H1 (cell line): ENCODE measurements around the gene MPV17. TPM values are rescaled to one million over a fixed set of nuclear protein-coding genes. Genes with fewer than 3 reads are reported as not detected.
A peak's percentile ranks its signal among the peaks of the same experiment; 100 is the strongest.

ENCODE experiments used
- CTCF ChIA-PET: fragments of 300-600 bp; sonication (Branson Sonifier 250); formaldehyde crosslinking; loops from one replicate; lab custom pipeline; 2021; ENCODE audit not compliant: partially characterized antibody; lab: Charles Lee
- POLR2A ChIA-PET: fragments of 300-600 bp; sonication (Branson Sonifier 250); formaldehyde crosslinking; loops from one replicate; lab custom pipeline; 2021; ENCODE audit warnings: inconsistent platforms; ENCODE audit not compliant: partially characterized antibody; lab: Charles Lee
- DNase-seq, 2 experiments: peaks; one replicate each; pipeline versions ENCODE4 v3.0.0 to v3.0.0-alpha.2; 2010 to 2022; ENCODE audit warnings: low spot score in 2 of 2, low read depth in 1 of 2, mixed read lengths in 1 of 2
- FAIRE-seq: peaks from 2 replicates; lab custom pipeline; 2011; peaks lifted over from hg19 to GRCh38; lab: Jason Lieb, UNC
- H2AFZ ChIP-seq: 2 replicates; pipeline ENCODE4 v1.8.1; 2012; ENCODE audit warnings: low read length, inconsistent platforms
- H2AK5ac ChIP-seq: 2 replicates; pipeline ENCODE4 v1.6.1; 2013; ENCODE audit warnings: low read depth, low read length
- H2BK120ac ChIP-seq: replicated peaks from 2 replicates; pipeline ENCODE3; 2013; ENCODE audit warnings: low read depth, low read length, inconsistent platforms
- H2BK12ac ChIP-seq: 2 replicates; pipeline ENCODE4 v1.6.1; 2013; ENCODE audit warnings: low read depth, low read length
- H2BK15ac ChIP-seq: 2 replicates; pipeline ENCODE4 v1.6.1; 2013; ENCODE audit warnings: low read length
- H2BK20ac ChIP-seq: 2 replicates; pipeline ENCODE4 v1.6.1; 2013; ENCODE audit warnings: low read length
- H2BK5ac ChIP-seq: 2 replicates; pipeline ENCODE4 v1.6.1; 2013; ENCODE audit warnings: low read depth, low read length
- H3K14ac ChIP-seq: 2 replicates; pipeline ENCODE4 v1.6.1; 2013; ENCODE audit warnings: inconsistent platforms; ENCODE audit not compliant: insufficient read length
- H3K18ac ChIP-seq: 2 replicates; pipeline ENCODE4 v1.6.1; 2013; ENCODE audit warnings: low read length; ENCODE audit errors: extremely low read depth
- H3K23ac ChIP-seq: 2 replicates; pipeline ENCODE4 v1.6.1; 2013; ENCODE audit warnings: inconsistent platforms; ENCODE audit not compliant: insufficient read length
- H3K23me2 ChIP-seq: 2 replicates; pipeline ENCODE4 v1.6.1; 2013; ENCODE audit warnings: low read depth, low read length
- H3K27ac ChIP-seq: 2 replicates; pipeline ENCODE4 v1.6.1; 2011; ENCODE audit warnings: low read depth, low read length, inconsistent platforms
- H3K27me3 ChIP-seq, 4 experiments: replicated peaks in 1 of 4; 1 replicate in 1 of 4; 2 replicates in 3 of 4; pipeline versions ENCODE4 v1.6.1 to v1.8.1; 2011 to 2013; ENCODE audit warnings: low read length in 3 of 4, mild to moderate bottlenecking in 3 of 4, inconsistent platforms in 2 of 4, mixed read lengths in 2 of 4, moderate library complexity in 1 of 4; ENCODE audit not compliant: control insufficient read depth in 3 of 4, insufficient read depth in 3 of 4; ENCODE audit errors: extremely low read depth in 1 of 4
- H3K36me3 ChIP-seq, 4 experiments: 2 replicates each; pipeline versions ENCODE4 v1.6.1 to v1.8.1; 2011 to 2013; ENCODE audit warnings: mild to moderate bottlenecking in 4 of 4, low read length in 3 of 4, moderate library complexity in 2 of 4, control low read depth in 1 of 4, inconsistent platforms in 1 of 4; ENCODE audit not compliant: insufficient read depth in 4 of 4, control insufficient read depth in 2 of 4
- H3K4ac ChIP-seq: replicated peaks from 2 replicates; pipeline ENCODE3; 2013; ENCODE audit warnings: low read length, low read depth, mixed read lengths, inconsistent platforms; ENCODE audit not compliant: insufficient read length
- H3K4me1 ChIP-seq, 4 experiments: replicated peaks in 1 of 4; 1 replicate in 1 of 4; 2 replicates in 3 of 4; pipeline versions ENCODE4 v1.6.1 to v1.8.1; 2011 to 2013; ENCODE audit warnings: low read length in 3 of 4, inconsistent platforms in 2 of 4, mixed read lengths in 1 of 4; ENCODE audit not compliant: insufficient read depth in 4 of 4, control insufficient read depth in 3 of 4
- H3K4me2 ChIP-seq, 2 experiments: 2 replicates each; pipeline versions ENCODE4 v1.6.1 to v1.8.1; 2011 to 2013; ENCODE audit warnings: low read depth in 2 of 2, low read length in 2 of 2, control low read depth in 1 of 2, inconsistent platforms in 1 of 2, mild to moderate bottlenecking in 1 of 2; ENCODE audit not compliant: insufficient read depth in 1 of 2
- H3K4me3 ChIP-seq, 4 experiments: fragments of 200-600, 300-600 bp in 1 of 4; sonication (generic), shearing (Covaris generic), sonication (Bioruptor Twin) in 1 of 4; 2 replicates each; pipeline versions ENCODE4 v1.5.1 to v1.8.1; 2011 to 2016; ENCODE audit warnings: low read length in 4 of 4, low read depth in 3 of 4, control low read depth in 2 of 4, inconsistent platforms in 2 of 4, mild to moderate bottlenecking in 2 of 4, mixed read lengths in 1 of 4, moderate library complexity in 1 of 4; ENCODE audit not compliant: insufficient read depth in 2 of 4; ENCODE audit errors: extremely low read depth in 1 of 4
- H3K56ac ChIP-seq: replicated peaks from 2 replicates; pipeline ENCODE3; 2013; ENCODE audit warnings: low read depth, mild to moderate bottlenecking, mixed read lengths, low read length, inconsistent platforms; ENCODE audit not compliant: insufficient read length
- H3K79me1 ChIP-seq: 2 replicates; pipeline ENCODE4 v1.6.1; 2013; ENCODE audit warnings: low read depth, low read length, control low read depth
- H3K79me2 ChIP-seq, 2 experiments: 2 replicates each; pipeline versions ENCODE4 v1.6.1 to v1.8.1; 2012 to 2013; ENCODE audit warnings: low read length in 2 of 2, mild to moderate bottlenecking in 2 of 2, inconsistent platforms in 1 of 2; ENCODE audit not compliant: insufficient read depth in 2 of 2, control insufficient read depth in 1 of 2
- H3K9ac ChIP-seq, 4 experiments: replicated peaks in 1 of 4; 1 replicate in 1 of 4; 2 replicates in 3 of 4; pipeline versions ENCODE4 v1.6.1 to v1.8.1; 2011 to 2013; ENCODE audit warnings: low read depth in 3 of 4, low read length in 3 of 4, control low read depth in 2 of 4, mild to moderate bottlenecking in 2 of 4, moderate library complexity in 2 of 4, inconsistent platforms in 1 of 4; ENCODE audit errors: extremely low read depth in 1 of 4
- H3K9me3 ChIP-seq, 2 experiments: 2 replicates each; pipeline versions ENCODE4 v1.6.1 to v1.8.1; 2012 to 2013; ENCODE audit warnings: mild to moderate bottlenecking in 2 of 2, moderate library complexity in 2 of 2, control low read depth in 1 of 2, inconsistent platforms in 1 of 2, low read depth in 1 of 2, low read length in 1 of 2, mixed read lengths in 1 of 2; ENCODE audit not compliant: insufficient read depth in 2 of 2
- H4K20me1 ChIP-seq, 2 experiments: replicated peaks in 1 of 2; 2 replicates each; pipeline versions ENCODE3 to v1.8.1; 2011 to 2013; ENCODE audit warnings: inconsistent platforms in 2 of 2, low read length in 2 of 2, mild to moderate bottlenecking in 1 of 2; ENCODE audit not compliant: insufficient read depth in 2 of 2, control insufficient read depth in 1 of 2
- H4K5ac ChIP-seq: 2 replicates; pipeline ENCODE4 v1.6.1; 2013; ENCODE audit warnings: low read length, low read depth, mixed read lengths, inconsistent platforms; ENCODE audit not compliant: insufficient read length
- H4K8ac ChIP-seq: 2 replicates; pipeline ENCODE4 v1.8.0; 2013; ENCODE audit warnings: mild to moderate bottlenecking, moderate library complexity, low read length, inconsistent platforms; ENCODE audit not compliant: insufficient read depth; ENCODE audit errors: extremely low read depth
- H4K91ac ChIP-seq: replicated peaks from 2 replicates; pipeline ENCODE3; 2013; ENCODE audit warnings: low read length, mixed read lengths, inconsistent platforms; ENCODE audit not compliant: insufficient read length
- ASH2L ChIP-seq: fragments of 200-600, 300-600 bp; sonication (generic); IDR thresholded peaks from one replicate; pipeline ENCODE4 v1.7.1; 2017; ENCODE audit warnings: low read length
- CHD2 ChIP-seq: IDR thresholded peaks from 2 replicates; pipeline ENCODE4 v1.6.1; 2012; ENCODE audit warnings: low read length, improper control_type of control experiment
- EZH2 ChIP-seq: fragments of 200-600 bp; sonication (generic); IDR thresholded peaks from 2 replicates; pipeline ENCODE4 v1.7.1; 2012; ENCODE audit warnings: low read depth, mild to moderate bottlenecking, moderate library complexity, low read length, inconsistent platforms; ENCODE audit not compliant: severe bottlenecking
- FOSL1 ChIP-seq: IDR thresholded peaks from 2 replicates; pipeline ENCODE4 v1.6.1; 2011; ENCODE audit warnings: mild to moderate bottlenecking, low read depth, low read length, moderate library complexity; ENCODE audit not compliant: insufficient read depth
- GABPA ChIP-seq: IDR thresholded peaks from 2 replicates; pipeline ENCODE4 v1.6.1; 2011; ENCODE audit warnings: mild to moderate bottlenecking, low read length, moderate library complexity, borderline replicate concordance; ENCODE audit not compliant: insufficient read depth
- GTF2F1 ChIP-seq: IDR thresholded peaks from 2 replicates; pipeline ENCODE4 v1.6.1; 2012; ENCODE audit warnings: low read depth, low read length, improper control_type of control experiment, borderline replicate concordance
- KDM5A ChIP-seq: fragments of 200-600 bp; IDR thresholded peaks from 2 replicates; pipeline ENCODE4 v1.7.1; 2012; ENCODE audit warnings: mild to moderate bottlenecking, low read length, inconsistent platforms, mixed read lengths
- PHF8 ChIP-seq: fragments of 200-600 bp; sonication (generic); conservative IDR thresholded peaks from 2 replicates; pipeline ENCODE4 v1.7.1; 2012; ENCODE audit warnings: low read depth, mild to moderate bottlenecking, inconsistent platforms, low read length, moderate library complexity
- POU5F1 ChIP-seq: IDR thresholded peaks from 2 replicates; pipeline ENCODE4 v1.6.1; 2011; ENCODE audit warnings: low read depth, mild to moderate bottlenecking, low read length, moderate library complexity
- RAD21 ChIP-seq, 2 experiments: IDR thresholded peaks in 1 of 2; conservative IDR thresholded peaks in 1 of 2; 2 replicates each; pipeline ENCODE4 v1.6.1; 2011; ENCODE audit warnings: low read depth in 2 of 2, low read length in 2 of 2, improper control_type of control experiment in 1 of 2, inconsistent platforms in 1 of 2, mild to moderate bottlenecking in 1 of 2, moderate library complexity in 1 of 2
- TAF7 ChIP-seq: optimal IDR thresholded peaks from 2 replicates; pipeline ENCODE3; 2011; ENCODE audit warnings: low read depth, mild to moderate bottlenecking, inconsistent platforms, low read length, moderate library complexity, borderline replicate concordance
- TEAD4 ChIP-seq: IDR thresholded peaks from 2 replicates; pipeline ENCODE4 v1.6.1; 2012; ENCODE audit warnings: low read depth, low read length, inconsistent platforms, mixed read lengths
- WGBS, 2 experiments: shearing (Covaris generic) in 1 of 2; methylation state at CpG; one replicate each; pipeline versions ENCODE4 v1.1.6 to v1.1.7; 2013 to 2015; ENCODE audit warnings: low lambda C conversion rate in 2 of 2, mixed read lengths in 2 of 2, inconsistent platforms in 1 of 2, low coverage in 1 of 2, missing lambda C conversion rate in 1 of 2; ENCODE audit not compliant: insufficient replicate concordance in 2 of 2, insufficient coverage in 1 of 2, insufficient read length in 1 of 2; ENCODE audit errors: extremely low coverage in 1 of 2, missing lambda C conversion rate in 1 of 2; 5-methylcytosine and 5-hydroxymethylcytosine counted together
- polyA plus RNA-seq, 7 experiments: library from polyadenylated mRNA; depleted of rRNA in 3 of 7; stranded (reverse) in 5 of 7; unstranded in 2 of 7; fragments of >200 nt in 5 of 7; fragments of 200-250 nt in 2 of 7; gene quantifications; 1 replicate in 5 of 7; 2 replicates in 1 of 7; 4 replicates in 1 of 7; pipeline versions ENCODE4 v1.2.1 to v1.2.3, GENCODE V29; 2011 to 2013; ENCODE audit warnings: missing spikeins in 2 of 7, mixed read lengths in 2 of 7
- total RNA-seq: library from RNA; stranded (reverse); fragmentation: NEBNext Ultra II Directional; extraction: Animal tissue kit (Norgen Biotek cat#: 25700); gene quantifications from 2 replicates; pipeline ENCODE4 v1.2.1, GENCODE V29; 2021
- TF ChIP-seq, protein P1 (sequence below): IDR thresholded peaks from 2 replicates; pipeline ENCODE4 v1.6.1; 2012; ENCODE audit warnings: inconsistent platforms

Gene MPV17
- total and polyA plus RNA-seq, 2 of the 8 experiments (the other 6 are each of a cell fraction or from before 2014, with no cell fraction given), result 45.2 to 181 TPM

DNA sequence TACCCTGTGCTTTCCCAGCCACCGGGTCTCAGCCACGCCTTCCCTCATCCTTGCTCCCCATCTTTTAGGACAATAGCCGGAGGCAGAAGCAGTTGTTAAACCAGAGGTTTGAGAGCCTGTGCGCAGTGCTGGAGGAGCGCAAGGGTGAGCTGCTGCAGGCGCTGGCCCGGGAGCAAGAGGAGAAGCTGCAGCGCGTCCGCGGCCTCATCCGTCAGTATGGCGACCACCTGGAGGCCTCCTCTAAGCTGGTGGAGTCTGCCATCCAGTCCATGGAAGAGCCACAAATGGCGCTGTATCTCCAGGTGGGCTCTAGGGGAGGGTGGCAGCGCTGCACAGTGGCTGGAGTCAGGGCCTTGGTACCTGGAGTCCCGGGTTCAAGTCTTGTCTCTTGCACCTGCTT, 17.4 kb downstream of the MPV17 start:
- Histone ChIP-seq H3K9me3 (no peaks in the 10 kb centered on the region; a peak in 1 of 4 replicates), H2BK12ac (no peak overlapping the region), H3K4me2 (no peak overlapping the region), H3K27ac (no peak overlapping the region), H2AFZ (no peak overlapping the region), H2BK120ac (no peak overlapping the region), H3K9ac (no peak overlapping the region; a peak in 1 of 7 replicates), H3K27me3 (peaks cover 29 to 41% (median 39%) of the 10 kb centered on the region in 4 experiments), H3K4me1 (peaks cover 0 to 28% (median 14%) of the 10 kb centered on the region in 4 experiments; a peak in 5 of 7 replicates), H4K5ac (no peak overlapping the region), H2BK15ac (0 out of 2 replicates have a peak overlapping the region, but pooled peaks have one; percentile 81), H2BK20ac (no peak overlapping the region), H3K14ac (no peak overlapping the region), H3K79me1 (no peaks in the 10 kb centered on the region), H2AK5ac (no peak overlapping the region), H3K36me3 (peaks cover 0 to 4% (median 0%) of the 10 kb centered on the region in 4 experiments; a peak in 1 of 8 replicates), H3K79me2 (no peaks in the 10 kb centered on the region), H3K18ac (no peak overlapping the region), H2BK5ac (no peak overlapping the region), H3K23ac (no peak overlapping the region), H3K56ac (no peak overlapping the region), H4K91ac (no peak overlapping the region), H3K4me3 (no peak overlapping the region), H4K20me1 (peaks cover 4 to 11% of the 10 kb centered on the region in 2 experiments), H3K4ac (no peak overlapping the region), H4K8ac (no peak overlapping the region), H3K23me2 (peaks cover 10% of the 10 kb centered on the region; the same call in 1 of the 2 replicates)
- POLR2A ChIA-PET, result interaction anchor here (0.8 to 8.8 kb wide), 8 partner anchors 9 to 89 kb away, joined by 3 to 105 read pairs (median 3); partner anchors contain the start of genes CAD and MPV17
- FAIRE-seq, result no peak
- WGBS, 2 experiments, result 93% methylated on average over 16 of the region's 16 CpGs; no CpG with 5 or more reads in 1 of the 2 experiments
- no peak for DNase-seq
- CTCF ChIA-PET, result interaction anchor here (0.5 to 12.3 kb wide), 7 partner anchors 15 to 464 kb away, joined by 3 to 413 read pairs (median 9); partner anchors contain the start of genes DNAJC5G, MPV17 and TRIM54
- TF ChIP-seq GABPA (no peak), ASH2L (no peak), RAD21 (IDR thresholded peaks at IDR 0.05 in 1 of 2, conservative IDR thresholded peaks at IDR 0.05 in 1 of 2; ENCODE audit: low read depth in 2 of 2, low read length in 2 of 2) (no peak), KDM5A (no peak), GTF2F1 (no peak), PHF8 (no peak), TEAD4 (no peak), POU5F1 (no peak), TAF7 (no peak), FOSL1 (no peak), EZH2 (no peak), CHD2 (no peak)
- TF ChIP-seq, protein P1, sequence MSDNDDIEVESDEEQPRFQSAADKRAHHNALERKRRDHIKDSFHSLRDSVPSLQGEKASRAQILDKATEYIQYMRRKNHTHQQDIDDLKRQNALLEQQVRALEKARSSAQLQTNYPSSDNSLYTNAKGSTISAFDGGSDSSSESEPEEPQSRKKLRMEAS, result no peak
